GM19043 (cell line): ENCODE results near the gene RAPGEF4.

ENCODE experiments used
- ATAC-seq: cut with Tn5 transposase; IDR thresholded peaks from one replicate; pipeline ENCODE4 v1.9.1; 2021; ENCODE audit warnings: low read depth; ENCODE audit not compliant: unreplicated experiment

RAPGEF4 gene

GRCh38 chr2:172991031-172991430 lies 255.4 kb downstream of the RAPGEF4 start:
- ATAC-seq: no peak

- no peak for ATAC-seq
Observed at GRCh38 chr2:172993139-172993538, 257.5 kb downstream of the RAPGEF4 start.

GRCh38 chr2:172993931-172994717 lies 258.5 kb downstream of the RAPGEF4 start:
- no peak for ATAC-seq

DNA sequence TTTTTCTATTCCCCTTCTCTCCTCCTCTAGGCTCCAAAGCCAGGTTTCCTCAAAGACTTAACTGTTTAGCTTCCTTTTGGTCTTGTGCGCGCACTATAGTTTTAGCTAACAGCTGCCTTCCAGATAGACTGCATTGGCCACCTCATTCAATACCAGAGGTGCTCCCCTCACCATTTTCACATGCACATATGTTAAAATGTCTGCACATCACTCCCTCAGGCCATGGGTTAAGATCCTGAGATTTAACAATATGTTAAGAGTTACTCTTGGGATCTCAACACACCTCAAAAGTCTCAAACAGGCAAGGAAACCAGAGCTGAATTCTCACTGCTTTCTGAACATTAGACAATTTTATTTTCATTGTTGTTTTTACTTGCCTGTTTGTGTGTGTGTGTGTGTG lies 259.2 kb downstream of the RAPGEF4 start:
- no peak for ATAC-seq

DNA sequence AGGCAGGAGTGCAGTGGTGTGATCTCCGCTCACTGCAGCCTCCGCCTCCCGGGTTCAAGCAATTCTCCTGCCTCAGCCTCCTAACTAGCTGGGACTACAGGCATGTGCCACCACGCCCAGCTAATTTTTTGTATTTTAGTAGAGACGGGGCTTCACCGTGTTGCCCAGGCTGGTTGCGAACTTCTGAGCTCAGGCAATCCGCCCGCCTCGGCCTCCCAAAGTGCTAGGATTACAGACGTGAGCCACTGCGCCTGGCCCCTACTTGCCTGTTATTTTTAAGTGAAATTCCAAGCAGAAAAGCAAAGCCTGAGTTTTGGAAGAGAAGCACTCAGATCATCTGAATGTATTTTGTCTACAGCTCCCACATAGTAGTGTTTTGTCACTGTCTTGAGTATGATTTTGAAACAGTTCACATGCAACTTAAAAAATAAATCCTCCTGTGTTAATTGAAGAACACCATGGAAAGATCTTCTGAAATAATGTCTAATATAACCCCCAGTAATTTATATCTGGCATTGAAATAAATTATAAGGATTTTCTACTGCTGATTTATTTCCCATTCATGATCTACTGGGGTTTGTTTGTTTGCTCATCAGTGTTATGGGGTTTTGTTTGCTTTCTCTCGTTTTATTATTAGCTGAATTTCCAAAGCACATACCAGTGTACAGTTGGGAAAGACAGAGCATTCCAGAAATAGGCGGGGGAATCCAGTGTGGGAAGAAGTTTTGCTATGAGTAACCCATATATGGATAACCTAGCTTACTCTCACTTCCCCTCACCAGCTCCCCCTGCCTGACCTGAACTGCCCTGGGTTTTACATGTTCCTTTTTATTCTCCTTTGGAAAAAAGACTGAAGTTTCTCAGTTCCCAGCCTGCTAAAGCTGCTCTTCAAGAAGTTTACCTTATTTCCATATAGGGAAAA lies 259.9 kb downstream of the RAPGEF4 start:
- no peak for ATAC-seq

GRCh38 chr2:172996387-172996961 lies 260.8 kb downstream of the RAPGEF4 start:
- ATAC-seq: no peak

DNA sequence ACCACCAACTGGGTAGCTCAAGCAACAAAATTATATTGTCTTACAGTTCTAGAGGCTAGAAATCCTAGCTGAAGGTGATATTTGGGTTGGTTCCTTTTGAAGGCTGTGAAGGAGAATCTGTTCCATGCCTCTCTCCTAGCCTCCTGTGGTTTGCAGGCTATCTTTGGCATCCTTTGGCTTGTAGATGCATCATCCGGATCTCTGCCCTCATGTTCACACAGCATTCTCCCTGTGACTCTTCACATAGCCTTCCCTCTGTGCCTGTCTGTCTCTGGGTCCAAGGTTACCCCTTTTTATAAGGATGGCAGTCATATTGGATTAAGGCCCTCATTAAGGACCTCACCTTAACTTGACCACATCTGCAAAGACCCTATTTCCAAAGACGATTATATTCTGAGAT lies 261.4 kb downstream of the RAPGEF4 start:
- ATAC-seq: no peak

DNA sequence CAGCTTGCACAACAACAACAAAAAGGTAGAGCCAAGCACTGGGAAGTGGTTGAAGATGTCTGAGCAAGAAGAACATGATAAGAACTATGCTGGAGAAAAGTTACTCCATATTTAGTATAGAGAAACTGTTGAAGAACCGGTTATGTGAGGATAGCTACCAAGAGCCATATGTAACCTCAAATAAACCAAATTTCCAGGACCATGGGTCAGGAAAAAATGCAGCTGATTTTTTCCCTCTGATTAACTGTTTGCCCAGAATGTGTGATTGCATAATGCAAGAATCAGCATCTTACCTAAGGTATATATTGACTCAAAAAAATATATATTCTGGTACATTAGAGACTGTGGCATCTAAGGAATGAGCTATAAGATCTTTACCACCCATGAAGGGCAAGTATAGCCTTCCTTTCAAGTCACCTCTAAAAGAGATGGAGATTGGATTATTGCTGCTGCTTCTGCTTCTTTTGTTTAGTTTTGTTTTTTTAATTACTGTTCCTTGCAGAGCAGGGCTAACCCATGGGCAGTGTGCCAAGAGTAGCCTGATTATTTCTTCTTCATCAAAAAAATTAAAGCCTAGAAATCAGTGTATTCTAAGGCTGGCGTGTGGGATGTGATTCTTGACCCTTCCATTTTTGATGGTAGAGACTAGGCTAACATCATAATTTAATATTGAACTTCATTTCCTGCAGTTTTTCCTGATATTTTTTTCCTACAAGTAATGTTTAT lies 263.1 kb downstream of the RAPGEF4 start:
- no peak for ATAC-seq

DNA sequence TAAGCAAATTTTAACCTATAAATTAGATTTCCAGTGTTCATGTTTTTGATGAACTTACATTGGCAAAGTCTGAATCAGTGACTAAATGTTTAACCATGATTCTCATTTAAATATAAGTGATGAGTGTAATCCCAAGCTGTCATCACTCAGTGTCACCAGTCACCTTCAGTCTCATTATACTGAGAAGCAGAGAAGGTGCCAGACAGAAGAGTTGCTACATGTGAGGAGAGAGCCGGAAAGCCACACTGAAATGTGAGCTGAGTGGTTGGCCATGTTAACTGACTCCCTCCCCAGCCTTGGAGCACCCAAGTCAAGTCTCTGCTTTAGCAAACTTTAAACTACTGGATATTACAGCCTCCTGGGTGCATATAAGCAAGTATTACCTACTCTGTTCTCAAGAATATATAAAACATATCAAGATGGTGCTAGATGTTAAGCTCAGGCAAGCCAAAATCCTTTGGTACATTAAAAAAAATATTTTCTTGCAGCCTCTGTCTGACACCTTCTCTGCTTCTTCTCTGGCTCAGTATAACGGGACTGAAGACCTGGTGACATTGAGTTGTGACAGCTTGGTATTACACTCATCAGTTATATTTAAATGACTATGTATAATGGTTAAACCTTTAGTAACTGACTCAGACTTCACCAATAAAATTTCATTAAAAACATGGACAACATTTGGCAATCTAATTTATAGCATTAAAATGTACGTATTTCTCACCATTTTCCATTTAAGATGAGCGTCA lies 264.2 kb downstream of the RAPGEF4 start:
- no peak for ATAC-seq

DNA sequence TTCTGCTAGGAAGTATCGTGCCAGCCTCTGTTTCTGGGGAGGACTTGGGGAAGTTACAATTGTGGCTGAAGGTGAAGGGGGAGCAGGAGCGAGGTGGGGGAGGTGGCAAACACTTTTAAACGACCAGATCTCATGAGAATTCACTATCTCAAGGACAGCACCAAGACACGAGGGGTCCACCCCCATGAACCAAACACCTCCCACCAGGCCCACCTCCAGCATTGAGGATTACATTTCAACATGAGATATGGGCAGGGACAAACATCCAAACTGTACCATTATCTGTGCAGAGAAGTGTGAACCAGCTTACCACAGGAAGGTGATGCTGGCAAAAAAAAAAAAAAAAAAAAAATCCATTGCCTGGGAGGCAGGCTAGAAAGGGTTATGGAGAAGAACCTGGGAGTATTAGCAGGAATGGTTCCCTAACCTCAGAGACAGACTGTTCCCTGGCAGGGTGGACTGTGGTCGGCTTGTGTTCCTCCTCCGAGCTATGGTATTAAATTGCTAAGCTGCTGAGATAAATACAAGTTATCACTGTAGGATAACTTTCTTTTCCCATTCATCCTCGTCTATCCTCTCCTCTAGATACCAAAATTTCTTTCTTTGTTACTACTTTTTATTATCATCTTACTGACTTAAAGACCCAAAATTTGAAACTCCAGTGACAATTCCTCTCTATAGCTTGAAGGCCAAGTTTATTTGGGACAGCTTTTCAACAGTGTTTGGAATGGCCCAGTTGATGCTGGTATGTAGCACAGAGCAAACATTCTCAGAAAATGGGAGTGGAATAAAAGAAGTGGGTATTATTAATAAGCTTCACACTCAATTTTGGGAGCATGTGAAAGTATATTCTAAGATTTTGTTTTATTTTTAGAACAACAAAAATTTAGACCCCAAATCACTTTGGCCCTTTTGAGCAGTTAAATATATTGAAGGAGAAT lies 266.3 kb downstream of the RAPGEF4 start:
- no peak for ATAC-seq

- ATAC-seq: no peak
Observed at GRCh38 chr2:173002751-173003541, 267.3 kb downstream of the RAPGEF4 start.

GRCh38 chr2:173008786-173009185 lies 273.1 kb downstream of the RAPGEF4 start:
- ATAC-seq: no peak

DNA sequence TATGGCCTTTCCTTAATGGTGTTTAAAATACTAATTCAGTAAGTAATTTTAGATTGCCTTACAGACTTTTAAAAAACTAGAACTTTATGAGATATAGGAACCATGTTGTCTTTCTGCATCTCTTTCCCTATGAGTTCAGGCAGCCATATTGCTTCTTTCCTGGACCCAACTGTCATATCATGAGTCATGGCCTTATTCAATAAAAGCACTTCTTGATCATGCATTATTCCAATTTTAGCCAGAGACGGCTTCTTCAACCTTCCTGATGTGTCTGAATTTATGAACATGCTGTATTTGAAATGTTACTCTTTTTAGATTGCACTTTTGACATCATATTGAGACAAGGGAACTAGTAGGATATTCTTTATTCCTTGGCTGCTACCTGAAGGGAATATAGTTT lies 274.6 kb downstream of the RAPGEF4 start:
- ATAC-seq: no peak

DNA sequence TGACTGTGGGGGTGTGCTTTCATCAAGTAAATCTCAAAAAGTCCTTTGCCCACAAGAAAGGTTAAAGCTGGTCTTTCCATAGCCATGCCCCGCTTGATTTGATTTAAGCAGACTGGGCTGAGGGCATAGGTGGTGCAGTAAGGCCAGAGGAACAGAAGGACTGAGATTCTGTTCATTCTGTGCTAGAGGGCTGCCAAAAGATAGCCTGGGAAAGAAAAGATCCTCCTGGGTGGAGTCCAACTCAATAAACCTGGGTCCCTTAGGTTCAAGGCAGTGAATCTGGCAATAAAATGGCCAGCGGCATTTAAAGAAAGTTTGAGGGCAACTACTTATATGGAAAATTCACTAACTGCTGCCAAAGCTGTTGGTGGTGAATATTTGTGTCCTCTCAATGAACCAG lies 280.8 kb downstream of the RAPGEF4 start:
- ATAC-seq: no peak

- no peak for ATAC-seq
Observed at GRCh38 chr2:173017646-173018420, 282.2 kb downstream of the RAPGEF4 start.

- no peak for ATAC-seq
Observed at GRCh38 chr2:173019755-173020154, 284.1 kb downstream of the RAPGEF4 start.

GRCh38 chr2:173021939-173022371 lies 286.3 kb downstream of the RAPGEF4 start:
- ATAC-seq: no peak
